ENCODE results near the gene ZBTB16. TPM values are rescaled to one million over a fixed set of nuclear protein-coding genes. Genes with fewer than 3 reads are reported as not detected.
A peak's percentile ranks its signal among the peaks of the same experiment; 100 is the strongest.

ZBTB16 gene
- total and polyA plus RNA-seq, 4 donors: 8.9 to 140 (median 34.5) TPM

DNA sequence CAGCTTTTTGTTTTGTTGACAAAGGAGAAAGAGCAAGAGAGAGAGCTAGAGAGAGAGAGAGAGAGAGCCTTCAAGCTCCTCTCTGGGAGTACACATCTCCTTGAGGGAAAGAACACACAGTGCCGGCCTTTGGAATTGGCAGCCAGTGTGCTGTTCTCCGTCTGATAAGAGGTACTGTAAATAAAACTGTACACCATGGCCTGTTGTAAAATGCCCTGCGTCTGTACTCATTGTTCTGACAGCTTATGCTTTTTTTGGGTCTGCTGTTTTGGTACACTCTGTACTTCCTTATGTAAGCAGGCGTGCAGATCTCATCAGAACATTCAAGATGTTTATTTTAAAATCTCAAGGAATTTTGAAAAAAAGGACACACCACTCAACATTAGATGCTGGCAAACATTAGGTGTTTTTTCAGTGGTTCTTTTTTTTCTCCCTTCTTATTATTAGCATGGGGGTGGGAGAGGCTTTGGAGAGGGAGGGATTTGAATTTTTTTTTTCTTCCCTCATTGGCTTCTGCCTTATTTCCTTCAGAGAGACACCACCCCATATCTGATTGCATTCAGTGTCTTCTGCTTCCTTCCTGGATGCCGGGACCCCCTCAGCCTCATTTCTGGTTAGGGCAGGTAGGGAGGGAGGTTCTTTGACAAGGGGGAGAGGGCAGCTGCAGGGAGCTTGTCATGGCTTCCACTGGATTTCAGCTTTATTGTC lies 119.9 kb downstream of the ZBTB16 start:
- no peak for DNase-seq (ENCODE audit: low spot score)
- Histone ChIP-seq H3K27ac (ENCODE audit: low read depth in 1 of 2, low read length in 2 of 2) (peak overlapping the region; percentile 50 to 75), H3K27me3 (ENCODE audit: control insufficient read depth in 4 of 4, insufficient read depth in 4 of 4, low read length in 3 of 4) (no peaks in the 10 kb centered on the region), H3K9me3 (ENCODE audit: control insufficient read depth in 4 of 4, low read length in 3 of 4) (no peaks in the 10 kb centered on the region), H3K9ac (ENCODE audit: low read depth in 1 of 2, low read length in 2 of 2) (peak overlapping the region in 1 of 2 donors; percentile 80), H3K36me3 (ENCODE audit: control insufficient read depth in 4 of 4, insufficient read depth in 3 of 4, low read depth in 1 of 4, low read length in 3 of 4) (peaks cover 0 to under 1% (median 0%) of the 10 kb centered on the region in 4 donors), H3K4me3 (ENCODE audit: low read depth in 1 of 3, low read length in 3 of 3) (peak overlapping the region in 1 of 3 donors; percentile 5), H3K4me1 (ENCODE audit: control insufficient read depth in 4 of 4, insufficient read depth in 4 of 4, low read length in 3 of 4) (peaks cover 35 to 93% (median 78%) of the 10 kb centered on the region in 4 donors)
- TF ChIP-seq SP1 (IDR thresholded peaks at IDR 0.05) (peak; percentile 99), HNF4A (conservative IDR thresholded peaks at IDR 0.05) (peak; percentile 76 to 82), HNF4G (IDR thresholded peaks at IDR 0.05) (no peak), NR2F2 (IDR thresholded peaks at IDR 0.05) (peak; percentile 98), MAX (IDR thresholded peaks at IDR 0.05) (peak; percentile 57), FOXA1 (IDR thresholded peaks at IDR 0.05) (peak; percentile 26), REST (IDR thresholded peaks at IDR 0.05) (peak; percentile 79), EGR1 (IDR thresholded peaks at IDR 0.05; ENCODE audit: low read depth in 2 of 2) (no peak), CTCF (IDR thresholded peaks at IDR 0.05; ENCODE audit: low read depth, low read length, missing input control) (no peak), RAD21 (IDR thresholded peaks at IDR 0.05) (peak; percentile 63 to 70), FOXA2 (IDR thresholded peaks at IDR 0.05) (peak; percentile 67), YY1 (IDR thresholded peaks at IDR 0.05) (peak; percentile 71), ATF3 (IDR thresholded peaks at IDR 0.05) (peak; percentile 77), RXRA (IDR thresholded peaks at IDR 0.05) (peak; percentile 88 to 93), ZBTB33 (IDR thresholded peaks at IDR 0.05) (peak; percentile 84), JUND (IDR thresholded peaks at IDR 0.05) (peak; percentile 86 to 88), GABPA (IDR thresholded peaks at IDR 0.05 in 1 of 2, conservative IDR thresholded peaks at IDR 0.05 in 1 of 2) (peak in 1 of 2 donors; percentile 24), TAF1 (conservative IDR thresholded peaks at IDR 0.05) (peak; percentile 32)
- WGBS: 13% methylated on average over 5 of the region's 5 CpGs

Data from liver (tissue), 9 donors.